Measurements from ENCODE around the gene ZNF536. TPM values are rescaled to one million over a fixed set of nuclear protein-coding genes. Genes with fewer than 3 reads are reported as not detected.

The ZNF536 gene
- polyA plus RNA-seq, 1 of the 3 experiments (the other 2 are of a cell fraction), result 0.41 TPM

DNA sequence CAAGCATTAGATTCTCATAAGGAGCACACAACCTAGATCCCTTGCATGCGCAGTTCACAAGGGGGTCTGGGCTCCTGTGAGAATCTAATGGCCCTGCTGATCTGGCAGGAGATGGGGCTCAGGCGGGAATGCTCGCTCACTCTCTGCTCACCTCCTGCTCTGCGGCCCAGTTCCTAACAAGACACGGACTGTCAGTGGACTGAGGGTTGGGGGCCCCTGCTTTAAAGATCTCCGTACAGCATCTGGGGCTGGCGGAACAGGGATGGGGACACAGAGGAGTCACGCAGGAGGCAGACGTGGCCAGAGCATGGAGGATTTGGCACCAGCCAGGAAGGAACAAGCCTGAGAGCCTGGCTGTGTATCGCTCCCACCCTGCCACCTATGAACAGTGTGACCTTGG lies 37.3 kb upstream of the ZNF536 start:
- Histone ChIP-seq H3K27ac (ENCODE audit: low read depth in 2 of 2, low read length in 1 of 2) (no peak overlapping the region), H3K4me2 (no peak overlapping the region), H4K20me1 (ENCODE audit: insufficient read depth) (no peaks in the 10 kb centered on the region), H3K4me1 (ENCODE audit: control insufficient read depth in 1 of 2, insufficient read depth in 2 of 2, low read depth in 1 of 2, low read length in 1 of 2) (peaks cover 0 to under 1% of the 10 kb centered on the region in 2 experiments; a peak in 1 of 4 replicates), H3K36me3 (replicated peaks in 1 of 2; ENCODE audit: control insufficient read depth in 1 of 2, insufficient read depth in 2 of 2, low read length in 1 of 2) (no peaks in the 10 kb centered on the region), H3F3A (replicated peaks; ENCODE audit: insufficient read depth) (no peaks in the 10 kb centered on the region), H3K27me3 (ENCODE audit: insufficient read depth) (no peaks in the 10 kb centered on the region), H3K9me2 (no peaks in the 10 kb centered on the region), H2AFZ (ENCODE audit: low read depth) (no peak overlapping the region), H3K79me2 (ENCODE audit: insufficient read depth) (no peaks in the 10 kb centered on the region), H3K4me3 (ENCODE audit: low read depth in 2 of 2, low read length in 1 of 2) (no peak overlapping the region), H3K9me3 (no peaks in the 10 kb centered on the region; the same call in 1 of the 2 replicates), H3K9ac (no peak overlapping the region)
- ChIA-PET CTCF (no interaction called here), POLR2A (no interaction called here)
- no peak for DNase-seq
- TF ChIP-seq RXRA (IDR thresholded peaks at IDR 0.05; ENCODE audit: borderline replicate concordance, low read depth) (no peak), RAD21 (IDR thresholded peaks at IDR 0.05; ENCODE audit: low read length) (no peak), USF2 (IDR thresholded peaks at IDR 0.05; ENCODE audit: borderline replicate concordance, low read depth, low read length) (no peak), TAF1 (IDR thresholded peaks at IDR 0.05; ENCODE audit: borderline replicate concordance, low read depth, low read length) (no peak), IRF3 (IDR thresholded peaks at IDR 0.05; ENCODE audit: low read depth, low read length) (no peak), TCF12 (IDR thresholded peaks at IDR 0.05) (no peak), NFIC (IDR thresholded peaks at IDR 0.05; ENCODE audit: borderline replicate concordance) (no peak)
- TF ChIP-seq, protein P1, sequence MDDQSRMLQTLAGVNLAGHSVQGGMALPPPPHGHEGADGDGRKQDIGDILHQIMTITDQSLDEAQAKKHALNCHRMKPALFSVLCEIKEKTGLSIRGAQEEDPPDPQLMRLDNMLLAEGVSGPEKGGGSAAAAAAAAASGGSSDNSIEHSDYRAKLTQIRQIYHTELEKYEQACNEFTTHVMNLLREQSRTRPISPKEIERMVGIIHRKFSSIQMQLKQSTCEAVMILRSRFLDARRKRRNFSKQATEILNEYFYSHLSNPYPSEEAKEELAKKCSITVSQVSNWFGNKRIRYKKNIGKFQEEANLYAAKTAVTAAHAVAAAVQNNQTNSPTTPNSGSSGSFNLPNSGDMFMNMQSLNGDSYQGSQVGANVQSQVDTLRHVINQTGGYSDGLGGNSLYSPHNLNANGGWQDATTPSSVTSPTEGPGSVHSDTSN (IDR thresholded peaks at IDR 0.05), result no peak
- WGBS (ENCODE audit: low lambda C conversion rate), result 35% methylated on average over 10 of the region's 10 CpGs

GRCh38 chr19:30335306-30335886 lies 36.8 kb upstream of the ZNF536 start:
- WGBS (ENCODE audit: low lambda C conversion rate), result 28% methylated on average over 13 of the region's 14 CpGs
- H2AFZ ChIP-seq (ENCODE audit: low read depth), result no peak overlapping the region
- no peaks in the 10 kb centered on the region for H3K9me2 ChIP-seq
- H3K9ac ChIP-seq, result no peak overlapping the region
- ChIA-PET POLR2A (no interaction called here), CTCF (no interaction called here)
- H3K9me3 ChIP-seq, result no peaks in the 10 kb centered on the region; the same call in 1 of the 2 replicates
- H3K4me1 ChIP-seq (ENCODE audit: control insufficient read depth in 1 of 2, insufficient read depth in 2 of 2, low read depth in 1 of 2, low read length in 1 of 2), result peaks cover 0 to 6% of the 10 kb centered on the region in 2 experiments; a peak in 1 of 4 replicates
- H3K27me3 ChIP-seq (ENCODE audit: insufficient read depth), result no peaks in the 10 kb centered on the region
- no peak overlapping the region for H3K4me2 ChIP-seq
- no peak for DNase-seq
- H4K20me1 ChIP-seq (ENCODE audit: insufficient read depth), result no peaks in the 10 kb centered on the region
- H3K4me3 ChIP-seq (ENCODE audit: low read depth in 2 of 2, low read length in 1 of 2), result no peak overlapping the region
- no peaks in the 10 kb centered on the region for H3F3A ChIP-seq (replicated peaks; ENCODE audit: insufficient read depth)
- H3K36me3 ChIP-seq (replicated peaks in 1 of 2; ENCODE audit: control insufficient read depth in 1 of 2, insufficient read depth in 2 of 2, low read length in 1 of 2), result no peaks in the 10 kb centered on the region
- no peaks in the 10 kb centered on the region for H3K79me2 ChIP-seq (ENCODE audit: insufficient read depth)
- TF ChIP-seq, protein P2, sequence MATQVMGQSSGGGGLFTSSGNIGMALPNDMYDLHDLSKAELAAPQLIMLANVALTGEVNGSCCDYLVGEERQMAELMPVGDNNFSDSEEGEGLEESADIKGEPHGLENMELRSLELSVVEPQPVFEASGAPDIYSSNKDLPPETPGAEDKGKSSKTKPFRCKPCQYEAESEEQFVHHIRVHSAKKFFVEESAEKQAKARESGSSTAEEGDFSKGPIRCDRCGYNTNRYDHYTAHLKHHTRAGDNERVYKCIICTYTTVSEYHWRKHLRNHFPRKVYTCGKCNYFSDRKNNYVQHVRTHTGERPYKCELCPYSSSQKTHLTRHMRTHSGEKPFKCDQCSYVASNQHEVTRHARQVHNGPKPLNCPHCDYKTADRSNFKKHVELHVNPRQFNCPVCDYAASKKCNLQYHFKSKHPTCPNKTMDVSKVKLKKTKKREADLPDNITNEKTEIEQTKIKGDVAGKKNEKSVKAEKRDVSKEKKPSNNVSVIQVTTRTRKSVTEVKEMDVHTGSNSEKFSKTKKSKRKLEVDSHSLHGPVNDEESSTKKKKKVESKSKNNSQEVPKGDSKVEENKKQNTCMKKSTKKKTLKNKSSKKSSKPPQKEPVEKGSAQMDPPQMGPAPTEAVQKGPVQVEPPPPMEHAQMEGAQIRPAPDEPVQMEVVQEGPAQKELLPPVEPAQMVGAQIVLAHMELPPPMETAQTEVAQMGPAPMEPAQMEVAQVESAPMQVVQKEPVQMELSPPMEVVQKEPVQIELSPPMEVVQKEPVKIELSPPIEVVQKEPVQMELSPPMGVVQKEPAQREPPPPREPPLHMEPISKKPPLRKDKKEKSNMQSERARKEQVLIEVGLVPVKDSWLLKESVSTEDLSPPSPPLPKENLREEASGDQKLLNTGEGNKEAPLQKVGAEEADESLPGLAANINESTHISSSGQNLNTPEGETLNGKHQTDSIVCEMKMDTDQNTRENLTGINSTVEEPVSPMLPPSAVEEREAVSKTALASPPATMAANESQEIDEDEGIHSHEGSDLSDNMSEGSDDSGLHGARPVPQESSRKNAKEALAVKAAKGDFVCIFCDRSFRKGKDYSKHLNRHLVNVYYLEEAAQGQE (IDR thresholded peaks at IDR 0.05; ENCODE audit: low read depth, low read length), result no peak
- no peak for TF ChIP-seq YY1 (IDR thresholded peaks at IDR 0.05; ENCODE audit: low read depth)
- TF ChIP-seq, protein P3, sequence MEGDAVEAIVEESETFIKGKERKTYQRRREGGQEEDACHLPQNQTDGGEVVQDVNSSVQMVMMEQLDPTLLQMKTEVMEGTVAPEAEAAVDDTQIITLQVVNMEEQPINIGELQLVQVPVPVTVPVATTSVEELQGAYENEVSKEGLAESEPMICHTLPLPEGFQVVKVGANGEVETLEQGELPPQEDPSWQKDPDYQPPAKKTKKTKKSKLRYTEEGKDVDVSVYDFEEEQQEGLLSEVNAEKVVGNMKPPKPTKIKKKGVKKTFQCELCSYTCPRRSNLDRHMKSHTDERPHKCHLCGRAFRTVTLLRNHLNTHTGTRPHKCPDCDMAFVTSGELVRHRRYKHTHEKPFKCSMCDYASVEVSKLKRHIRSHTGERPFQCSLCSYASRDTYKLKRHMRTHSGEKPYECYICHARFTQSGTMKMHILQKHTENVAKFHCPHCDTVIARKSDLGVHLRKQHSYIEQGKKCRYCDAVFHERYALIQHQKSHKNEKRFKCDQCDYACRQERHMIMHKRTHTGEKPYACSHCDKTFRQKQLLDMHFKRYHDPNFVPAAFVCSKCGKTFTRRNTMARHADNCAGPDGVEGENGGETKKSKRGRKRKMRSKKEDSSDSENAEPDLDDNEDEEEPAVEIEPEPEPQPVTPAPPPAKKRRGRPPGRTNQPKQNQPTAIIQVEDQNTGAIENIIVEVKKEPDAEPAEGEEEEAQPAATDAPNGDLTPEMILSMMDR (IDR thresholded peaks at IDR 0.05), result no peak
- no peak for TF ChIP-seq FOSL2 (IDR thresholded peaks at IDR 0.05; ENCODE audit: borderline replicate concordance, low read depth)
- no peak for TF ChIP-seq TAF1 (IDR thresholded peaks at IDR 0.05; ENCODE audit: borderline replicate concordance, low read depth, low read length)
- no peak for TF ChIP-seq TCF12 (IDR thresholded peaks at IDR 0.05)
- TF ChIP-seq RAD21 (IDR thresholded peaks at IDR 0.05; ENCODE audit: low read length), result no peak
- TF ChIP-seq TEAD4 (IDR thresholded peaks at IDR 0.05; ENCODE audit: borderline replicate concordance, insufficient read depth), result no peak
- TF ChIP-seq GABPA (IDR thresholded peaks at IDR 0.05; ENCODE audit: low read depth), result no peak
- TF ChIP-seq, protein P4, sequence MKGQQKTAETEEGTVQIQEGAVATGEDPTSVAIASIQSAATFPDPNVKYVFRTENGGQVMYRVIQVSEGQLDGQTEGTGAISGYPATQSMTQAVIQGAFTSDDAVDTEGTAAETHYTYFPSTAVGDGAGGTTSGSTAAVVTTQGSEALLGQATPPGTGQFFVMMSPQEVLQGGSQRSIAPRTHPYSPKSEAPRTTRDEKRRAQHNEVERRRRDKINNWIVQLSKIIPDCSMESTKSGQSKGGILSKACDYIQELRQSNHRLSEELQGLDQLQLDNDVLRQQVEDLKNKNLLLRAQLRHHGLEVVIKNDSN (IDR thresholded peaks at IDR 0.05; ENCODE audit: borderline replicate concordance, low read depth), result no peak
- H3K27ac ChIP-seq (ENCODE audit: low read depth in 2 of 2, low read length in 1 of 2), result no peak overlapping the region
